Naive thymus-derived CD4-positive, alpha-beta T cell (primary cell): ENCODE measurements around the gene NAB2. TPM values are rescaled to one million over a fixed set of nuclear protein-coding genes. Genes with fewer than 3 reads are reported as not detected.
"Not testable (repeated sequence)": the region's sequence is repeated elsewhere in the genome, so short reads cannot be mapped to it uniquely, and the experiment has no call there.

Experiments
- ATAC-seq: fragments of 150-1000 bp; cut with Tn5 transposase; 2 replicates; pipeline ENCODE4 v1.10.0; 2021; ENCODE audit warnings: mild to moderate bottlenecking, moderate library complexity
- CTCF ChIA-PET: fragments of 350-600 bp; sonication (Branson Sonifier 250); formaldehyde crosslinking; loops from one replicate; lab custom pipeline; 2021; ENCODE audit warnings: antibody characterized with exemption; lab: Charles Lee
- POLR2A ChIA-PET: fragments of 350-600 bp; sonication (Branson Sonifier 250); formaldehyde crosslinking; loops from one replicate; lab custom pipeline; 2021; ENCODE audit warnings: antibody characterized with exemption, inconsistent platforms; lab: Charles Lee
- DNase-seq, 9 donors: peaks; one replicate each; pipeline versions ENCODE4 v3.0.0 to v3.0.0-alpha.2; 2020 to 2022; ENCODE audit warnings: mixed read lengths in 1 of 9
- H3K27ac ChIP-seq: one replicate; pipeline ENCODE4 v1.7.0; 2013; ENCODE audit warnings: mild to moderate bottlenecking, low read depth, low read length, moderate library complexity
- H3K27me3 ChIP-seq, 2 donors: one replicate each; pipeline ENCODE4 v1.7.0; 2013; ENCODE audit warnings: low read length in 2 of 2, mild to moderate bottlenecking in 2 of 2, moderate library complexity in 2 of 2; ENCODE audit not compliant: control insufficient read depth in 2 of 2, insufficient read depth in 2 of 2
- H3K36me3 ChIP-seq, 3 experiments: 1 replicate in 2 of 3; 2 replicates in 1 of 3; pipeline ENCODE4 v1.7.0; 2013; ENCODE audit warnings: low read length in 3 of 3, mild to moderate bottlenecking in 3 of 3, moderate library complexity in 1 of 3; ENCODE audit not compliant: insufficient read depth in 3 of 3, control insufficient read depth in 2 of 3
- H3K4me1 ChIP-seq, 2 donors: one replicate each; pipeline ENCODE4 v1.7.0; 2013; ENCODE audit warnings: low read length in 2 of 2, mild to moderate bottlenecking in 2 of 2, moderate library complexity in 1 of 2; ENCODE audit not compliant: control insufficient read depth in 2 of 2, insufficient read depth in 2 of 2
- H3K4me3 ChIP-seq: 2 replicates; pipeline ENCODE4 v1.7.0; 2013; ENCODE audit warnings: mild to moderate bottlenecking, low read length
- H3K9me3 ChIP-seq, 3 experiments: 1 replicate in 2 of 3; 2 replicates in 1 of 3; pipeline ENCODE4 v1.7.0; 2013; ENCODE audit warnings: low read length in 3 of 3; ENCODE audit not compliant: control insufficient read depth in 2 of 3
- H3K27ac Mint-ChIP-seq, 9 donors: one replicate each; pipeline ENCODE4 v1.8.0; 2020 to 2022; ENCODE audit warnings: mixed read lengths in 9 of 9, mild to moderate bottlenecking in 8 of 9, moderate library complexity in 5 of 9, inconsistent platforms in 2 of 9
- H3K27me3 Mint-ChIP-seq, 5 donors: one replicate each; pipeline ENCODE4 v1.8.0; 2021 to 2022; ENCODE audit warnings: mixed read lengths in 5 of 5, mild to moderate bottlenecking in 1 of 5
- H3K36me3 Mint-ChIP-seq, 5 donors: one replicate each; pipeline ENCODE4 v1.8.0; 2020 to 2022; ENCODE audit warnings: mixed read lengths in 5 of 5, mild to moderate bottlenecking in 3 of 5, inconsistent platforms in 1 of 5
- H3K4me1 Mint-ChIP-seq, 7 donors: one replicate each; pipeline ENCODE4 v1.8.0; 2020 to 2022; ENCODE audit warnings: mixed read lengths in 7 of 7, mild to moderate bottlenecking in 3 of 7, inconsistent platforms in 1 of 7
- H3K4me3 Mint-ChIP-seq, 10 donors: one replicate each; pipeline ENCODE4 v1.8.0; 2020 to 2022; ENCODE audit warnings: mild to moderate bottlenecking in 10 of 10, mixed read lengths in 10 of 10, moderate library complexity in 6 of 10, inconsistent platforms in 2 of 10
- H3K9me3 Mint-ChIP-seq, 11 donors: one replicate each; pipeline ENCODE4 v1.8.0; 2020 to 2022; ENCODE audit warnings: mixed read lengths in 11 of 11, mild to moderate bottlenecking in 4 of 11, inconsistent platforms in 1 of 11, moderate library complexity in 1 of 11
- intact Hi-C, 2 donors: fragments of 100-400 bp; cut with micrococcal nuclease; formaldehyde crosslinking; loops; one replicate each; pipeline ENCODE4 v1.15.1; 2023
- polyA plus RNA-seq, 2 donors: library from polyadenylated mRNA; unstranded; fragments of 300-500 nt; fragmentation: Illumina TruSeq; gene quantifications; one replicate each; pipeline ENCODE4 v1.2.3, GENCODE V29; 2021
- total RNA-seq, 6 experiments: library from RNA in 5 of 6; stranded (reverse) in 5 of 6; gene quantifications; 1 replicate in 5 of 6; 2 replicates in 1 of 6; pipeline ENCODE4 v1.2.3 and lab custom pipeline; 2021 to 2026

The NAB2 gene
- total and polyA plus RNA-seq, 7 experiments from 2014 or later: 0.46 to 22.4 (median 7.2) TPM

DNA sequence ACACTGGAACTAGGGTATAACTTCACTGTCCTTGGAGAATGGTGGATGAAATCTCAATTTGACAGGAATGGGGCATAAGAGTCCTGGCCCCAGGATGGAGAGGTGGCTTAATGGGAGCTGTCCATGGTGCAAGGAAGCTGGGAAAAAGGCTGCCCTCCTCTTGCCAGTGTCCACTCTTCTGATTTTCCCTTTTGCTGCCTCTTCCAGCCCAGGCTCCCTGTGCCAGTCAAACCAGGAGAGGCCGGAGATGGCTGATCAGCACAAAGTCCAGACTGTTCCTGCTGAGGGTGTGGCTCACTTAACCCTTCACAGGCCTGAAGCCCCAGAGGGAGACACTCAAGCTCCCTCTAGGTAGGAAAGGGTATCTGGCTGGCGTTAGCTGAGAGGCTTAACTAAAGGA is 39.0 kb upstream of the NAB2 start, which contains the start of gene MYO1A:
TSS of gene MYO1A (minus strand) at position 240 of the 400 bp plus-strand sequence. CDS start 1,806 bp downstream, outside the sequence.
- ATAC-seq (no peak), DNase-seq (no peak)
- Mint-ChIP-seq H3K36me3 (peaks cover 0 to 19% (median 0%) of the 10 kb centered on the region in 5 donors), H3K27me3 (peaks cover 0 to 6% (median 0%) of the 10 kb centered on the region in 5 donors), H3K9me3 (peaks cover 0 to 4% (median 0%) of the 10 kb centered on the region in 11 donors), H3K27ac (peak within 1 kb of the TSS in 2 of 9 donors; percentile 10 to 46), H3K4me1 (peaks cover 25 to 41% (median 34%) of the 10 kb centered on the region in 7 donors), H3K4me3 (no peak within 1 kb of the TSS)
- H3K27ac ChIP-seq: no peak within 1 kb of the TSS
- no peaks in the 10 kb centered on the region for H3K27me3 ChIP-seq
- H3K36me3 ChIP-seq: no peaks in the 10 kb centered on the region
- H3K4me1 ChIP-seq: peaks cover 19 to 20% of the 10 kb centered on the region in 2 donors
- ChIA-PET POLR2A (interaction anchor here (1.9 kb wide), 1 partner anchor 19 kb away, joined by 10 read pairs; no protein-coding TSS in a partner anchor), CTCF (interaction anchor here (0.7 to 1.7 kb wide), 3 partner anchors 9 to 19 kb away, joined by 3 to 6 read pairs (median 3); no protein-coding TSS in a partner anchor)
- intact Hi-C loops: no loop called here
- H3K4me3 ChIP-seq: no peak within 1 kb of the TSS
- H3K9me3 ChIP-seq: no peaks in the 10 kb centered on the region

DNA sequence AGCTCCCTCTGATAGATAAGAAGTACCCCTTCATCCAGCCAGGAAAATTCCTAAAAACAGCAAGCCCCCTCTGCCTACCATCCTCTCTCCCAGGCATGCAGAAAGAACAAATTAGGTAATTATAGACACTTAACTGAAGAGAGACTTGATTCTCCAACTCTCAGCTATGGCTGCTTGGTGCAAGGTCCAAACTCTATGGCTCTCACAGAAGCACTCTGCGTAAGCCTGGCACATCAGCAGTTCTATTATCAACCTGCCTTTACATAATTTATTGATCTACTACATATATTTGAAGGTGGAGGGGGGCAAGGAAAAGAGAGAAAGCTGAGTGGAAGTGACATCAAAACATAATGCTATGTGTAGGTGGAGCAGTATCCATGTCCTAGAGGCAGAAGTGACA is 37.9 kb upstream of the NAB2 start:
- intact Hi-C loops: no loop called here
- Histone ChIP-seq H3K4me1 (peaks cover 19 to 20% of the 10 kb centered on the region in 2 donors), H3K27me3 (no peaks in the 10 kb centered on the region), H3K27ac (no peak overlapping the region), H3K36me3 (no peaks in the 10 kb centered on the region), H3K4me3 (no peak overlapping the region), H3K9me3 (no peaks in the 10 kb centered on the region)
- no peak for DNase-seq
- Mint-ChIP-seq H3K27ac (peak overlapping the region in 1 of 9 donors; percentile 49), H3K27me3 (peaks cover 0 to 3% (median 0%) of the 10 kb centered on the region in 5 donors), H3K4me3 (no peak overlapping the region), H3K4me1 (peaks cover 19 to 36% (median 26%) of the 10 kb centered on the region in 7 donors), H3K9me3 (peaks cover 0 to 4% (median 0%) of the 10 kb centered on the region in 11 donors), H3K36me3 (peaks cover 0 to 21% (median 0%) of the 10 kb centered on the region in 5 donors)
- ChIA-PET CTCF (interaction anchor here (0.8 to 1.7 kb wide), 4 partner anchors 10 to 61 kb away, joined by 3 to 6 read pairs (median 3); no protein-coding TSS in a partner anchor), POLR2A (interaction anchor here (0.6 kb wide), 1 partner anchor 61 kb away, joined by 4 read pairs; no protein-coding TSS in a partner anchor)
- ATAC-seq: no peak

GRCh38 chr12:57053146-57053545 is 35.8 kb upstream of the NAB2 start:
- DNase-seq, H3K27me3 Mint-ChIP-seq, ATAC-seq, H3K4me3 ChIP-seq, intact Hi-C loops, H3K27ac Mint-ChIP-seq, H3K9me3 ChIP-seq, H3K27me3 ChIP-seq, H3K4me1 ChIP-seq, H3K9me3 Mint-ChIP-seq, H3K4me3 Mint-ChIP-seq, H3K27ac ChIP-seq: not testable (repeated sequence)
- Mint-ChIP-seq H3K36me3 (peaks cover 0 to 31% (median 8%) of the 10 kb centered on the region in 5 donors), H3K4me1 (peaks cover 0 to 16% (median 5%) of the 10 kb centered on the region in 7 donors)
- H3K36me3 ChIP-seq: peaks cover 0 to 12% (median 0%) of the 10 kb centered on the region in 3 experiments
- ChIA-PET CTCF (interaction anchor here (1.0 to 1.2 kb wide), 2 partner anchors 8 to 45 kb away, joined by 3 read pairs; no protein-coding TSS in a partner anchor), POLR2A (interaction anchor here (1.2 kb wide), 1 partner anchor 10 kb away, joined by 4 read pairs; no protein-coding TSS in a partner anchor)

DNA sequence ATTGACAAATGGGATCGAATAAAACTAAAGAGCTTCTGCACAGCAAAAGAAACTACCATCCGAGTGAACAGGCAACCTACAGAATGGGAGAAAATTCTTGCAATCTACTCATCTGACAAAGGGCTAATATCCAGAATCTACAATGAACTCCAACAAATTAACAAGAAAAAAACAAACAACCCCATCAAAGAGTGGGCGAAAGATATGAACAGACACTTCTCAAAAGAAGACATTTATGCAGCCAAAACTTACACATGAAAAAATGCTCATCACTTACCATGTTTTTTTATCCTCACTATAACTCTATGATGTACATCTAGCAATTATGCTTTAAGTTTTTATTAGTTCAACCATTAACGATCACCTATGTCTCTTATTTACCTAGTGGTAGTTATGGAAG is 35.0 kb upstream of the NAB2 start:
- CTCF ChIA-PET, H3K27ac Mint-ChIP-seq, intact Hi-C loops, H3K4me1 ChIP-seq, H3K4me3 Mint-ChIP-seq, H3K9me3 Mint-ChIP-seq, DNase-seq, H3K27me3 Mint-ChIP-seq, H3K27me3 ChIP-seq, H3K9me3 ChIP-seq, H3K4me3 ChIP-seq, H3K27ac ChIP-seq, ATAC-seq: not testable (repeated sequence)
- peaks cover 0 to 37% (median 14%) of the 10 kb centered on the region in 5 donors for H3K36me3 Mint-ChIP-seq
- H3K36me3 ChIP-seq: peaks cover 0 to 20% (median 0%) of the 10 kb centered on the region in 3 experiments
- H3K4me1 Mint-ChIP-seq: peaks cover 0 to 10% (median under 1%) of the 10 kb centered on the region in 7 donors
- POLR2A ChIA-PET: interaction anchor here (0.7 to 0.8 kb wide), 2 partner anchors 15 to 18 kb away, joined by 3 read pairs; no protein-coding TSS in a partner anchor

- peak; percentile 26 for ATAC-seq
These were observed 33.1 kb upstream of the NAB2 start for GRCh38 chr12:57055824-57056223.

GRCh38 chr12:57057067-57057751 is 31.7 kb upstream of the NAB2 start:
- no peaks in the 10 kb centered on the region for H3K27me3 ChIP-seq
- no peak overlapping the region for H3K4me3 ChIP-seq
- Mint-ChIP-seq H3K27ac (peak overlapping the region in 4 of 9 donors; percentile 11 to 85 (median 58)), H3K4me1 (peaks cover 0 to 11% (median 5%) of the 10 kb centered on the region in 7 donors), H3K9me3 (peaks cover 0 to 4% (median 0%) of the 10 kb centered on the region in 11 donors), H3K36me3 (peaks cover 0 to 41% (median 14%) of the 10 kb centered on the region in 5 donors), H3K4me3 (no peak overlapping the region), H3K27me3 (no peaks in the 10 kb centered on the region)
- ATAC-seq: no peak
- no peaks in the 10 kb centered on the region for H3K4me1 ChIP-seq
- intact Hi-C loops: no loop called here
- H3K36me3 ChIP-seq: peaks cover 0 to 37% (median 0%) of the 10 kb centered on the region in 3 experiments
- no peaks in the 10 kb centered on the region for H3K9me3 ChIP-seq
- no peak overlapping the region for H3K27ac ChIP-seq
- ChIA-PET POLR2A (interaction anchor here (0.6 to 2.2 kb wide), 4 partner anchors 9 to 47 kb away, joined by 3 to 5 read pairs (median 4); no protein-coding TSS in a partner anchor), CTCF (interaction anchor here (0.7 to 11.2 kb wide), 5 partner anchors 16 to 55 kb away, joined by 3 to 241 read pairs (median 5); partner anchors contain the start of genes STAT6 and ZBTB39)
- no peak for DNase-seq

More at GRCh38 chr12:57055824-57056223, 33.1 kb upstream of the NAB2 start:
- Mint-ChIP-seq H3K4me3 (no peak overlapping the region), H3K4me1 (peaks cover 0 to 9% (median 4%) of the 10 kb centered on the region in 7 donors), H3K36me3 (peaks cover 0 to 41% (median 14%) of the 10 kb centered on the region in 5 donors), H3K27ac (no peak overlapping the region), H3K27me3 (no peaks in the 10 kb centered on the region), H3K9me3 (peaks cover 0 to 4% (median 0%) of the 10 kb centered on the region in 11 donors)
- H3K36me3 ChIP-seq: peaks cover 0 to 37% (median 0%) of the 10 kb centered on the region in 3 experiments
- H3K9me3 ChIP-seq: no peaks in the 10 kb centered on the region
- intact Hi-C loops: no loop called here
- H3K27ac ChIP-seq: no peak overlapping the region
- no peaks in the 10 kb centered on the region for H3K27me3 ChIP-seq
- CTCF ChIA-PET: interaction anchor here (0.6 to 11.2 kb wide), 2 partner anchors 48 to 471 kb away, joined by 3 to 241 read pairs; partner anchors contain the start of gene ZBTB39
- no peak overlapping the region for H3K4me3 ChIP-seq
- H3K4me1 ChIP-seq: no peaks in the 10 kb centered on the region
- DNase-seq: no peak
- POLR2A ChIA-PET: interaction anchor here (0.5 to 2.2 kb wide), 4 partner anchors 8 to 22 kb away, joined by 3 to 5 read pairs (median 4); no protein-coding TSS in a partner anchor
